H9 (cell line): ENCODE measurements around the gene UCKL1. TPM values are rescaled to one million over a fixed set of nuclear protein-coding genes. Genes with fewer than 3 reads are reported as not detected.
"Not testable (repeated sequence)": the region's sequence is repeated elsewhere in the genome, so short reads cannot be mapped to it uniquely, and the experiment has no call there.

Experiments used
- DNase-seq: peaks from one replicate; pipeline ENCODE4 v3.0.0-alpha.2; 2017
- H2AFZ ChIP-seq: one replicate; pipeline ENCODE4 v1.6.1; 2013; ENCODE audit warnings: mild to moderate bottlenecking, low read length, control low read depth, moderate library complexity
- H2AK5ac ChIP-seq: 2 replicates; pipeline ENCODE4 v1.6.1; 2013; ENCODE audit warnings: low read length, control low read depth, mixed read lengths; ENCODE audit not compliant: insufficient read length
- H2BK120ac ChIP-seq: one replicate; pipeline ENCODE4 v1.6.1; 2013; ENCODE audit warnings: low read depth, mild to moderate bottlenecking, low read length, control low read depth, inconsistent platforms; ENCODE audit not compliant: poor library complexity, severe bottlenecking
- H2BK12ac ChIP-seq: 2 replicates; pipeline ENCODE4 v1.6.1; 2013; ENCODE audit warnings: low read length, control low read depth, mixed read lengths, low read depth; ENCODE audit not compliant: insufficient read length
- H2BK15ac ChIP-seq: 2 replicates; pipeline ENCODE4 v1.6.1; 2013; ENCODE audit warnings: low read depth, low read length, control low read depth
- H2BK20ac ChIP-seq: one replicate; pipeline ENCODE4 v1.6.1; 2013; ENCODE audit warnings: low read depth, mild to moderate bottlenecking, low read length, control low read depth, inconsistent platforms; ENCODE audit not compliant: poor library complexity, severe bottlenecking
- H2BK5ac ChIP-seq: 2 replicates; pipeline ENCODE4 v1.6.1; 2013; ENCODE audit warnings: low read length, control low read depth, mixed read lengths; ENCODE audit not compliant: insufficient read length
- H3K14ac ChIP-seq: 2 replicates; pipeline ENCODE4 v1.6.1; 2013; ENCODE audit warnings: low read length, control low read depth; ENCODE audit not compliant: insufficient read depth
- H3K18ac ChIP-seq: 2 replicates; pipeline ENCODE4 v1.6.1; 2013; ENCODE audit warnings: low read depth, mild to moderate bottlenecking, mixed read lengths, low read length, control low read depth; ENCODE audit not compliant: insufficient read length
- H3K23ac ChIP-seq: 2 replicates; pipeline ENCODE4 v1.6.1; 2013; ENCODE audit warnings: low read length, control low read depth, mixed read lengths, low read depth; ENCODE audit not compliant: insufficient read length
- H3K23me2 ChIP-seq: 2 replicates; pipeline ENCODE4 v1.6.1; 2013; ENCODE audit warnings: low read depth, mild to moderate bottlenecking, mixed read lengths, low read length, control low read depth; ENCODE audit not compliant: insufficient read length, poor library complexity, severe bottlenecking
- H3K27ac ChIP-seq: 2 replicates; pipeline ENCODE4 v1.5.1; 2013; ENCODE audit warnings: low read length, control low read depth, mixed read lengths, low read depth; ENCODE audit not compliant: insufficient read length
- H3K27me3 ChIP-seq: 2 replicates; pipeline ENCODE4 v1.6.1; 2013; ENCODE audit warnings: low read length, control low read depth, inconsistent platforms; ENCODE audit not compliant: insufficient read depth
- H3K4ac ChIP-seq: 2 replicates; pipeline ENCODE4 v1.6.1; 2013; ENCODE audit warnings: low read depth, mild to moderate bottlenecking, control low read depth, inconsistent platforms, low read length, moderate library complexity
- H3K4me1 ChIP-seq: 2 replicates; pipeline ENCODE4 v1.6.1; 2013; ENCODE audit warnings: low read length, control low read depth, inconsistent platforms; ENCODE audit not compliant: insufficient read depth
- H3K4me2 ChIP-seq: 2 replicates; pipeline ENCODE4 v1.6.1; 2013; ENCODE audit warnings: low read length, control low read depth, mixed read lengths; ENCODE audit not compliant: insufficient read length, insufficient read depth
- H3K56ac ChIP-seq: 2 replicates; pipeline ENCODE4 v1.6.1; 2013; ENCODE audit warnings: low read depth, mild to moderate bottlenecking, mixed read lengths, low read length, control low read depth; ENCODE audit not compliant: insufficient read length
- H3K79me1 ChIP-seq: 2 replicates; pipeline ENCODE4 v1.6.1; 2013; ENCODE audit warnings: low read depth, mild to moderate bottlenecking, moderate library complexity, low read length, control low read depth, inconsistent platforms; ENCODE audit not compliant: insufficient read depth, poor library complexity, severe bottlenecking
- H3K79me2 ChIP-seq: 2 replicates; pipeline ENCODE4 v1.6.1; 2013; ENCODE audit warnings: low read length, control low read depth, inconsistent platforms; ENCODE audit not compliant: insufficient read depth
- H3K9ac ChIP-seq: 2 replicates; pipeline ENCODE4 v1.6.1; 2013; ENCODE audit warnings: low read length, control low read depth, mixed read lengths; ENCODE audit not compliant: insufficient read length; ENCODE audit errors: extremely low read depth
- H3K9me3 ChIP-seq: one replicate; pipeline ENCODE4 v1.6.1; 2013; ENCODE audit warnings: low read depth, low read length, inconsistent platforms; ENCODE audit not compliant: control insufficient read depth
- H3T11ph ChIP-seq: one replicate; pipeline ENCODE4 v1.6.1; 2013; ENCODE audit warnings: mild to moderate bottlenecking, low read length, control low read depth, inconsistent platforms
- H4K20me1 ChIP-seq: one replicate; pipeline ENCODE4 v1.6.1; 2013; ENCODE audit not compliant: control insufficient read depth, insufficient read length, insufficient read depth
- H4K5ac ChIP-seq: 2 replicates; pipeline ENCODE4 v1.6.1; 2013; ENCODE audit warnings: low read depth, mild to moderate bottlenecking, mixed read lengths, low read length, control low read depth; ENCODE audit not compliant: insufficient read length
- H4K8ac ChIP-seq: replicated peaks from 2 replicates; pipeline ENCODE4 v1.6.1; 2013; ENCODE audit warnings: low read length, control low read depth, mixed read lengths, low read depth; ENCODE audit not compliant: insufficient read length
- H4K91ac ChIP-seq: 2 replicates; pipeline ENCODE4 v1.6.1; 2013; ENCODE audit warnings: low read depth, mild to moderate bottlenecking, moderate library complexity, mixed read lengths, low read length, control low read depth; ENCODE audit not compliant: insufficient read length
- H3K27ac Mint-ChIP-seq, 3 experiments: 2 replicates in 2 of 3; 3 replicates in 1 of 3; pipeline ENCODE4 v1.8.0; 2020 to 2021; ENCODE audit warnings: mixed read lengths in 3 of 3, mild to moderate bottlenecking in 1 of 3, moderate library complexity in 1 of 3
- H3K27me3 Mint-ChIP-seq: 2 replicates; pipeline ENCODE4 v1.8.0; 2021; ENCODE audit warnings: low read depth, mild to moderate bottlenecking, moderate library complexity, mixed read lengths
- H3K36me3 Mint-ChIP-seq, 3 experiments: 2 replicates in 2 of 3; 3 replicates in 1 of 3; pipeline ENCODE4 v1.8.0; 2020 to 2021; ENCODE audit warnings: low read depth in 3 of 3, mixed read lengths in 3 of 3; ENCODE audit not compliant: insufficient read depth in 1 of 3
- H3K4me1 Mint-ChIP-seq, 2 experiments: 2 replicates each; pipeline ENCODE4 v1.8.0; 2020; ENCODE audit warnings: mixed read lengths in 2 of 2
- H3K4me3 Mint-ChIP-seq, 2 experiments: 2 replicates in 1 of 2; 3 replicates in 1 of 2; pipeline ENCODE4 v1.8.0; 2020 to 2021; ENCODE audit warnings: mild to moderate bottlenecking in 2 of 2, mixed read lengths in 2 of 2, moderate library complexity in 1 of 2
- H3K9me3 Mint-ChIP-seq, 2 experiments: 2 replicates in 1 of 2; 3 replicates in 1 of 2; pipeline ENCODE4 v1.8.0; 2020; ENCODE audit warnings: mild to moderate bottlenecking in 2 of 2, mixed read lengths in 2 of 2, moderate library complexity in 1 of 2
- WGBS: extraction: QIAGEN DNeasy Blood & Tissue Kit; methylation state at CpG from one replicate; pipeline ENCODE4 v1.1.7; 2013; ENCODE audit warnings: missing lambda C conversion rate, low lambda C conversion rate, mixed read lengths; ENCODE audit not compliant: insufficient read length; ENCODE audit errors: extremely low coverage; 5-methylcytosine and 5-hydroxymethylcytosine counted together
- total RNA-seq: library from RNA; stranded (reverse); gene quantifications from 2 replicates; pipeline ENCODE4 v1.2.1, GENCODE V29; 2021
- TF ChIP-seq, protein P1 (sequence below): fragments of 200-600 bp; sonication (generic); conservative IDR thresholded peaks from 3 replicates; pipeline ENCODE4 v1.8.0; 2021; ENCODE audit warnings: antibody characterized with exemption, mild to moderate bottlenecking

UCKL1 gene
- total RNA-seq, 1 experiment from 2014 or later: 40.9 TPM

DNA sequence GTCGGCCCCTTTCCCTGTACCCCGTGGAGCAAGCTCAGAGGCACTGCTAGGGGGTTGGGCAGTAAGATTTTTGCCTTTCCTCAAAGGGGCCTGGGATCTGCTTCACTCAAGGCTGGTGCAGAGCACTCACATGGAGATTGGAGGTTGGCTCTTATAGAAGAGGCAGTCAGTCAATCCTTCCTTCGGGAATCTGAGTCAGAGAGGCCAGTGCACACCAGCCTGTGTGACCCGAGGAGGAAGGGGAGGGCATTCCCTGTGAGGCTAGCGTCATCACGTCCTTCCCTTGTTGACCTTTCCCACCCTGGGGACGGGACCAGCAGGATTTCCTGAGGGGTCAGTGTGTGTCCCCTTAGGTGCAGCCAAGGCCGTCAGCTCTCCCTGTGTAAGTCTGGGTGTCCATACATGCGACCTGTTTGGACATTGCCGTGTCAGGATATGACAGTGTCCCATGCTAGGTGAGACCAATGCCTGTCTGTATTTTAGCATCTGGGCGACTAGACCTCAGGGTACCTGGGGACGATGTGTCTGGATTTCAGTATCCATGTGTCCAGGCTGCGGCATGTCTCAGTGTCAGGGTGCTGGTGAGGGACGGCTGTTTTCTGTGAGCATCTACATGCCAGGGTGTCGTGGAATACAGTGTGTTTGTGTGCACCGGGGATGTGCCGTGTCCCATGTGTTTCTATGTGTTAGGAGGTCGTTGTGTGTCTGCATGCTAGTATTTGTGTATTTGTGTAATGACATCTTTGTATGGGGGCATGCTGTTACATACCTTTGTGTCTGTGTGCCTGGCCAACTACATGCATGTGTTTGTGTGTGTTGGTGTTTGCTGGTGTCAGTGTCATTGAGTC, 16.3 kb upstream of the UCKL1 start:
- Histone ChIP-seq H4K5ac (no peak overlapping the region), H4K20me1 (no peaks in the 10 kb centered on the region), H3K4me1 (no peaks in the 10 kb centered on the region; the same call in 1 of the 2 replicates), H3K27me3 (no peaks in the 10 kb centered on the region; the same call in 1 of the 2 replicates), H3T11ph (no peak overlapping the region), H3K9ac (no peak overlapping the region), H2AFZ (no peak overlapping the region), H3K27ac (no peak overlapping the region), H3K9me3 (peaks cover 9% of the 10 kb centered on the region), H2BK15ac (no peak overlapping the region), H2BK20ac (no peak overlapping the region), H3K23me2 (peaks cover 11% of the 10 kb centered on the region), H3K4ac (no peak overlapping the region), H4K8ac (no peak overlapping the region), H2BK12ac (no peak overlapping the region), H2BK5ac (no peak overlapping the region), H2AK5ac (no peak overlapping the region), H3K79me1 (no peaks in the 10 kb centered on the region), H3K56ac (no peak overlapping the region), H2BK120ac (no peak overlapping the region), H3K79me2 (no peaks in the 10 kb centered on the region), H4K91ac (no peak overlapping the region), H3K23ac (no peak overlapping the region), H3K14ac (no peak overlapping the region), H3K4me2 (no peak overlapping the region), H3K18ac (no peak overlapping the region)
- DNase-seq: peak; percentile 27
- Mint-ChIP-seq H3K4me1 (peaks cover 18 to 23% of the 10 kb centered on the region in 2 experiments), H3K27me3 (peaks cover 14% of the 10 kb centered on the region), H3K27ac (no peak overlapping the region; a peak in 1 of 7 replicates), H3K4me3 (peak overlapping the region in 1 of 2 experiments; percentile 53; a peak in 3 of 5 replicates), H3K9me3 (peaks cover 0 to 2% of the 10 kb centered on the region in 2 experiments; a peak in 1 of 5 replicates), H3K36me3 (peaks cover 0 to 14% (median 12%) of the 10 kb centered on the region in 3 experiments; a peak in 6 of 7 replicates)
- TF ChIP-seq, protein P1, sequence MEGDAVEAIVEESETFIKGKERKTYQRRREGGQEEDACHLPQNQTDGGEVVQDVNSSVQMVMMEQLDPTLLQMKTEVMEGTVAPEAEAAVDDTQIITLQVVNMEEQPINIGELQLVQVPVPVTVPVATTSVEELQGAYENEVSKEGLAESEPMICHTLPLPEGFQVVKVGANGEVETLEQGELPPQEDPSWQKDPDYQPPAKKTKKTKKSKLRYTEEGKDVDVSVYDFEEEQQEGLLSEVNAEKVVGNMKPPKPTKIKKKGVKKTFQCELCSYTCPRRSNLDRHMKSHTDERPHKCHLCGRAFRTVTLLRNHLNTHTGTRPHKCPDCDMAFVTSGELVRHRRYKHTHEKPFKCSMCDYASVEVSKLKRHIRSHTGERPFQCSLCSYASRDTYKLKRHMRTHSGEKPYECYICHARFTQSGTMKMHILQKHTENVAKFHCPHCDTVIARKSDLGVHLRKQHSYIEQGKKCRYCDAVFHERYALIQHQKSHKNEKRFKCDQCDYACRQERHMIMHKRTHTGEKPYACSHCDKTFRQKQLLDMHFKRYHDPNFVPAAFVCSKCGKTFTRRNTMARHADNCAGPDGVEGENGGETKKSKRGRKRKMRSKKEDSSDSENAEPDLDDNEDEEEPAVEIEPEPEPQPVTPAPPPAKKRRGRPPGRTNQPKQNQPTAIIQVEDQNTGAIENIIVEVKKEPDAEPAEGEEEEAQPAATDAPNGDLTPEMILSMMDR: no peak
- WGBS: no CpG with 5 or more reads among the region's 18 CpGs

DNA sequence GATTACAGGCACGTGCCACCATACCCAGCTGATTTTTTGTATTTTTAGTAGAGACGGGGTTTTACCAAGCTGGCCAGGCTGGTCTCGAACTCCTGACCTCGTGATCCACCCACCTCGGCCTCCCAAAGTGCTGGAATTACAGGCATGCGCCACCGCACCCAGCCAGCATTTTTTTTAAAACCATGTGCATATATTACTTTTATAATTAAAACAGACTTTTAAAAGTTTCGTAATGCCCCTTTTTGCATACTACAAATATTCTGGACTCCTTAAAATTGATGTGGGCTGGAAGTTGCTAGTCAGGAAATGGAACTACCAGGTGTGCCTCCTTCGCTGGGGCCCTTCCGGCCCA, 15.7 kb upstream of the UCKL1 start:
- H3K9ac ChIP-seq, H3K56ac ChIP-seq, H3K14ac ChIP-seq, H4K8ac ChIP-seq, H4K5ac ChIP-seq, H3K23ac ChIP-seq, H2BK12ac ChIP-seq, H2BK5ac ChIP-seq, DNase-seq, H4K91ac ChIP-seq, H3K9me3 Mint-ChIP-seq, H3K79me1 ChIP-seq, H2BK120ac ChIP-seq, H2AFZ ChIP-seq, H3K4ac ChIP-seq, H3K79me2 ChIP-seq, H4K20me1 ChIP-seq, H2BK20ac ChIP-seq, H3T11ph ChIP-seq, H3K18ac ChIP-seq, H2AK5ac ChIP-seq, H3K27ac ChIP-seq, H3K27me3 ChIP-seq, H3K4me1 ChIP-seq, H3K4me2 ChIP-seq, H3K27ac Mint-ChIP-seq, H2BK15ac ChIP-seq: not testable (repeated sequence)
- H3K23me2 ChIP-seq: peaks cover 11% of the 10 kb centered on the region
- peaks cover 15% of the 10 kb centered on the region for H3K9me3 ChIP-seq
- Mint-ChIP-seq H3K4me3 (0 out of 5 replicates have a peak overlapping the region, but pooled peaks of 1 of the 2 experiments have one; percentile 23), H3K27me3 (peaks cover 14% of the 10 kb centered on the region), H3K36me3 (peaks cover 2 to 20% (median 14%) of the 10 kb centered on the region in 3 experiments), H3K4me1 (peaks cover 18 to 23% of the 10 kb centered on the region in 2 experiments)
- no CpG with 5 or more reads among the region's 10 CpGs for WGBS
